Adrenal gland (tissue), 12 donors: ENCODE data around the gene CHRNA3. TPM values are rescaled to one million over a fixed set of nuclear protein-coding genes. Genes with fewer than 3 reads are reported as not detected.

Experiments
- DNase-seq, 7 donors: peaks; one replicate each; pipeline ENCODE4 v3.0.0-alpha.2; 2019 to 2020
- H3K27ac ChIP-seq, 5 donors: fragments of 200-600 bp; sonication (generic) in 4 of 5; 1 replicate in 3 of 5; 2 replicates in 2 of 5; pipeline versions ENCODE4 v1.5.1 to v1.8.0; 2016 to 2020; ENCODE audit warnings: mild to moderate bottlenecking in 1 of 5
- H3K27me3 ChIP-seq: fragments of 200-600 bp; 2 replicates; pipeline ENCODE4 v1.8.0; 2021
- H3K36me3 ChIP-seq, 2 donors: fragments of 200-600 bp; replicated peaks in 1 of 2; 1 replicate in 1 of 2; 2 replicates in 1 of 2; pipeline versions ENCODE4 v1.5.1 to v1.8.0; 2018 to 2022
- H3K4me1 ChIP-seq, 2 donors: fragments of 200-600 bp; replicated peaks in 1 of 2; 1 replicate in 1 of 2; 2 replicates in 1 of 2; pipeline versions ENCODE4 v1.5.1 to v1.8.0; 2018 to 2021
- H3K4me3 ChIP-seq, 4 donors: fragments of 200-600 bp; sonication (generic) in 3 of 4; one replicate each; pipeline ENCODE4 v1.5.1; 2016 to 2018
- H3K9me3 ChIP-seq, 3 donors: fragments of 200-600 bp; sonication (generic) in 1 of 3; replicated peaks in 1 of 3; 1 replicate in 2 of 3; 2 replicates in 1 of 3; pipeline versions ENCODE4 v1.5.1 to v1.8.0; 2016 to 2021
- POLR2A ChIP-seq, 2 donors: fragments of 450-650 bp; IDR thresholded peaks; one replicate each; pipeline ENCODE4 v1.6.1; 2017; ENCODE audit warnings: antibody characterized with exemption in 2 of 2, mild to moderate bottlenecking in 2 of 2, moderate library complexity in 1 of 2
- WGBS, 4 donors: extraction: QIAGEN DNeasy Blood & Tissue Kit in 2 of 4; methylation state at CpG; one replicate each; pipeline versions ENCODE4 v1.1.5 to v1.1.7; 2013 to 2017; 5-methylcytosine and 5-hydroxymethylcytosine counted together
- intact Hi-C, 2 donors: fragments of 100-400 bp; cut with DNase I; formaldehyde crosslinking; loops; one replicate each; pipeline versions ENCODE4 v1.14.1 to v1.15.0; 2022 to 2023
- polyA plus RNA-seq, 3 donors: library from polyadenylated mRNA; stranded (reverse); fragments of 200-250 nt in 2 of 3; fragments of 350-450 nt in 1 of 3; fragmentation: Illumina TruSeq in 1 of 3; extraction: RNeasy Lipid Tissue Mini Kit (QIAGEN cat#74804) in 1 of 3; gene quantifications; one replicate each; pipeline ENCODE4 v1.2.3, GENCODE V29; 2013 to 2014
- total RNA-seq, 9 donors: library from RNA; depleted of rRNA in 4 of 9; stranded (reverse); fragments of >200 nt in 4 of 9; fragments of 120-200 nt in 1 of 9; fragmentation: NEBNext Ultra II Directional in 1 of 9; extraction: Animal tissue kit (Norgen Biotek cat#: 25700) in 1 of 9; gene quantifications; one replicate each; pipeline versions ENCODE4 v1.1.0 to v1.2.4, GENCODE V29; 2013 to 2023
- TF ChIP-seq, protein P1 (sequence below), 6 experiments: fragments of 450-650 bp in 4 of 6; fragments of 200-600 bp in 2 of 6; sonication (generic) in 1 of 6; IDR thresholded peaks; 1 replicate in 5 of 6; 2 replicates in 1 of 6; pipeline versions ENCODE4 v1.5.1 to v1.8.0; 2016 to 2021; ENCODE audit warnings: antibody characterized with exemption in 6 of 6, mild to moderate bottlenecking in 2 of 6, moderate library complexity in 1 of 6
- donor health status: healthy with polysubstance abuse.
- donor health status: Bipolar disorder and iron deficiency.
- donor health status: DM: yes; HTN: yes; CAD: no.
- donor health status: DM: no; HTN: no; CAD: no.
- donor health status: DM: no; HTN: no; CAD: no.
- donor health status: DM: yes; HTN: yes; CAD: no.

Gene CHRNA3
- total and polyA plus RNA-seq, 12 donors = 0.43 to 62.6 (median 11.3) TPM

DNA sequence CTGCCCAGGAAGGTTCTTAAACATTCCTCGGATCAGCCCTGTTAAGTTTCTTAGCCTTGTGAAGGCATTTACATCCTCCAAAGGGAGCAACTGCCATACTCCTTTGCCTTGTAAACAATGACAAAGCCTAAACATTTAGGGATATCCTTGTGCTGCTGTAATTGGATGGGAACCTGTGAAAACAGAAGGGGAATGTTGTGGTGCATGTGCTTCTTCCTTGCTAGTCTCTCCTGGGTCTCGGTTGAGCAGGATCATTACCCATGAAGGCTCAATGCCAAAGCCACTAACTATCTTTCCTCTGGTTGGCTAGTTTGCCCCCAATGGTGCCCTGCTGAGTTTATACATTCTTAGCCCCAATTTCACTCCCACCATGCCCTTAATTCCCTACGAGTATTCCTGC lies 17.3 kb downstream of the CHRNA3 start:
- intact Hi-C loops = no loop called here
- H3K4me3 ChIP-seq = no peak overlapping the region
- H3K9me3 ChIP-seq = no peaks in the 10 kb centered on the region
- WGBS, 4 donors = 53 to 80% (median 67%) methylated on average over 3 of the region's 3 CpGs
- no peak overlapping the region for H3K27ac ChIP-seq
- peaks cover 4% of the 10 kb centered on the region for H3K27me3 ChIP-seq
- no peak for DNase-seq
- no peaks in the 10 kb centered on the region for H3K4me1 ChIP-seq
- TF ChIP-seq, protein P1, sequence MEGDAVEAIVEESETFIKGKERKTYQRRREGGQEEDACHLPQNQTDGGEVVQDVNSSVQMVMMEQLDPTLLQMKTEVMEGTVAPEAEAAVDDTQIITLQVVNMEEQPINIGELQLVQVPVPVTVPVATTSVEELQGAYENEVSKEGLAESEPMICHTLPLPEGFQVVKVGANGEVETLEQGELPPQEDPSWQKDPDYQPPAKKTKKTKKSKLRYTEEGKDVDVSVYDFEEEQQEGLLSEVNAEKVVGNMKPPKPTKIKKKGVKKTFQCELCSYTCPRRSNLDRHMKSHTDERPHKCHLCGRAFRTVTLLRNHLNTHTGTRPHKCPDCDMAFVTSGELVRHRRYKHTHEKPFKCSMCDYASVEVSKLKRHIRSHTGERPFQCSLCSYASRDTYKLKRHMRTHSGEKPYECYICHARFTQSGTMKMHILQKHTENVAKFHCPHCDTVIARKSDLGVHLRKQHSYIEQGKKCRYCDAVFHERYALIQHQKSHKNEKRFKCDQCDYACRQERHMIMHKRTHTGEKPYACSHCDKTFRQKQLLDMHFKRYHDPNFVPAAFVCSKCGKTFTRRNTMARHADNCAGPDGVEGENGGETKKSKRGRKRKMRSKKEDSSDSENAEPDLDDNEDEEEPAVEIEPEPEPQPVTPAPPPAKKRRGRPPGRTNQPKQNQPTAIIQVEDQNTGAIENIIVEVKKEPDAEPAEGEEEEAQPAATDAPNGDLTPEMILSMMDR (IDR thresholded peaks at IDR 0.05) = no peak
- no peak for TF ChIP-seq POLR2A (IDR thresholded peaks at IDR 0.05)
- no peaks in the 10 kb centered on the region for H3K36me3 ChIP-seq

- H3K4me1 ChIP-seq = no peaks in the 10 kb centered on the region
- no peak overlapping the region for H3K27ac ChIP-seq
- H3K9me3 ChIP-seq = no peaks in the 10 kb centered on the region
- peaks cover 4% of the 10 kb centered on the region for H3K27me3 ChIP-seq
- DNase-seq = no peak
- intact Hi-C loops = no loop called here
- TF ChIP-seq, protein P1 (IDR thresholded peaks at IDR 0.05) = no peak
- no peak for TF ChIP-seq POLR2A (IDR thresholded peaks at IDR 0.05)
- H3K36me3 ChIP-seq = no peaks in the 10 kb centered on the region
- no peak overlapping the region for H3K4me3 ChIP-seq
Measured at GRCh38 chr15:78599189-78599588, 21.6 kb downstream of the CHRNA3 start.

GRCh38 chr15:78598348-78598747 lies 22.4 kb downstream of the CHRNA3 start:
- no peak overlapping the region for H3K27ac ChIP-seq
- H3K9me3 ChIP-seq = no peaks in the 10 kb centered on the region
- TF ChIP-seq, protein P1 (IDR thresholded peaks at IDR 0.05) = no peak
- no peak for TF ChIP-seq POLR2A (IDR thresholded peaks at IDR 0.05)
- H3K4me1 ChIP-seq = no peaks in the 10 kb centered on the region
- WGBS, 4 donors = 79 to 88% (median 82%) methylated on average over 3 of the region's 3 CpGs
- no peak overlapping the region for H3K4me3 ChIP-seq
- no peak for DNase-seq
- H3K36me3 ChIP-seq = no peaks in the 10 kb centered on the region
- intact Hi-C loops = no loop called here
- H3K27me3 ChIP-seq = peaks cover 4% of the 10 kb centered on the region

DNA sequence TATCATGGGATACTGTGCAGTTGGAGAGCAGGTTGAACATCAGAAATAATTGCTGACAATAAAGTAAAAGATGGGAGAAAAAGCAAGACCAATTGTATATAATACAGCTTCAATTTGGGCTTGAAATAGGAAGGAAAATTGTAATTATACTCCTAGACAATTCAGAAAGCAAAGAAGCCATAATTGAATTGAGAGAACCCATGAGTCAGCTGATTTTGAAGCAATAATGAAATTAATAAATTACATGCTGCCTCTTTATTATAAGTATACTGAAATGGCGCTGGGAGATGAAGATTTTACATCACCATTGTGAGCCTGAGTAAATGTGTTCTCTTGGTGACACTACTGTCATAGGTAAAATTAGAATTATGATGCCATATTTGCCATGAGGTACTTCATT lies 23.2 kb downstream of the CHRNA3 start:
- H3K4me1 ChIP-seq = no peaks in the 10 kb centered on the region
- no peaks in the 10 kb centered on the region for H3K9me3 ChIP-seq
- intact Hi-C loops = no loop called here
- WGBS, 4 donors = 81 to 97% (median 88%) methylated on average over 1 of the region's 1 CpG
- no peaks in the 10 kb centered on the region for H3K36me3 ChIP-seq
- no peak for TF ChIP-seq POLR2A (IDR thresholded peaks at IDR 0.05)
- TF ChIP-seq, protein P1 (IDR thresholded peaks at IDR 0.05) = no peak
- no peak overlapping the region for H3K27ac ChIP-seq
- H3K4me3 ChIP-seq = no peak overlapping the region
- DNase-seq = no peak
- no peaks in the 10 kb centered on the region for H3K27me3 ChIP-seq
